Measurements from ENCODE around the gene TMEM239. TPM values are rescaled to one million over a fixed set of nuclear protein-coding genes. Genes with fewer than 3 reads are reported as not detected.
"Not testable (repeated sequence)": the region's sequence is repeated elsewhere in the genome, so short reads cannot be mapped to it uniquely, and the experiment has no call there.

TMEM239 gene
- not detected in 2 replicates for polyA plus RNA-seq (2014; cell fraction: cytosol; rRNA removed)
- not detected in 2 replicates for polyA plus RNA-seq (2014; cell fraction: nucleus; rRNA removed)

DNA sequence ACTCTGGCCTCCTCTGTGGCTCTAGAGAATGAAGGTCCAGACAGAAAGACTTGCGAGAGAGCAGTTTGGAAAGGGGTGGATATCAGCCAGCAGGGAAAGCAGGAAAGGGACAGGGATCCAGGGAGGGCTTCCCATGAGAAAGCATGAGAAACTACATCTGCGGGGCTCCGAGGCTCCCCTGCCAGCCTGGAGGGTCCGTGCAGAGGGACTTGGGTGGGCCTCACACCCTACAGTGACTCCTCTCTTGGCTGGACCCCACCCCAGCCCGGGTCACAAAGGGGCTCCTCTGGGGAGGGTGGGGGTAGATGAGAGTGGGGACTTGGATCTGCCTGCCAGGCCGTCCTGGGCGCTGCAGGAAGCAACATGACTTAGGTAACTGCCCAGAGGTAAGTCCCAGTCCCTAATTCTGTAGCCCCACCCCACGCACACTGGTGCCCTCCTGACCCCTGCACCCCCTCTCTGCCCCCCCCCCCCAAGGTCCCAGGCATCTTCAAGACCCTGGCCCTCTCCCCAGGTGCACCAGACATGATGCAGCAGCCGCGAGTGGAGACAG lies at the start of gene TMEM239:
Gene TMEM239 (plus strand): TSS at position 335 of the 553 bp plus-strand sequence. CDS start 191 bp downstream, at position 526.
- DNase-seq (ENCODE audit: low spot score): no peak

DNA sequence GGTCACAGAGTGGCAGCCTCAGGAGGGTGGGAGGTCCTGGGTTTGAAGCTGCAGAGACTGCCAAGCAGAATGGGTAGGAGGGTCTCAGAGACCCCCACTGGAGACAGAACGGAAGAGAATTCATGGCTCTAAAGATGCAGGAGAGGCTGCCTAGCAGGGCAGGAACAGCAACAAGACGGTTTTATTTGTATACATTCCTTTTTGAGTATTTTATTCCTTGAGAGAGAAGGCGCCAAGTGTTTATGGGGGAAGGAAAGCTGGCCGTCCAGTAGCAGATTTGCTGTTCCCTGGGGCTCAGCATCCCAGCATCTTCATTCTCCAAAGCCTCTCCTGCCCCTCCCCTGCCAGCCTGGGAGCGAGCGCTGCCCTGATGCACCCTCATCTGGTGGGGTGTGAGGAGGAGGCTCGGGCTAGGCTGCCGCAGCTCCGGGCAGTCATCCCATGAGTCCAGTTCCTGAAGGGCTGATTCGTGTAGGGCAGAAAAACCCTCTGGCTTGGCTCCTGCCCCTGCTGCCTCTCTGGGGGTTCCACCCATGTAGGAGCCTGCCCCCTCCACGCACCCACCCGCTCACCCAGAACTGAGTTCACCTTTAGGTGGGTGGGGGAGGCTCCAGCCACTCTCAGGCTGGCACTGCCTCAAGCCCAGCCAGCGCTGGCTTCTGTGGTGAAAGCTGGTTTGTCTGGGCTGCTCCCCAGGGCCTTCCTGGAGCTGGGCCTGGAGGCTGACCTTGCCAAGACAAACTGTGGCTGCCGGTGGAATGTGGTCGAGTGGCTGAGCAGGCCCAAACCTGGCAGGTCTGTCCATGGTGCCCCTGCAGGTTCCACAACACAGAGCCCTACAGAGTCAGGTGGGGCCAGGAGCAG lies 48.2 kb upstream of the TMEM239 start:
- no peak for DNase-seq (ENCODE audit: low spot score)

DNA sequence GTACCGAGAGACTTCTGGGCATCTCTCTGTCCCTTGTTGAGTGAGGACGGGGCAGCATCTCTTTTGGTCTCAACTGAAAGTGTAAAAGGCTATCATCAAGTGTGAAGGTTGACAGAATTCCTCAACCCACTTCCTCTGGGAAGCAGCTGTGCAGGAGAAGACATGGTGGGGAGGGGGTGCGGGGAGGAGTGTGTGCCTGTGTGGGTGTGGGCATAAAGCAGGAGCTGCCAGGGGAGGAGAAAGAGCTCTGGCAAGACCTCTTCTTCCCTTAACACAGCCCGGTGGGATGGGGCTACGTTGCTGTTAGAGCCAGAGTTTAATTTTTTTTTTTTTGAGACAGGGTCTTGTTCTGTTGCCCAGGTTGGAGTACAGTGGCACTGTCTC lies 47.5 kb upstream of the TMEM239 start:
- no peak for DNase-seq (ENCODE audit: low spot score)

DNA sequence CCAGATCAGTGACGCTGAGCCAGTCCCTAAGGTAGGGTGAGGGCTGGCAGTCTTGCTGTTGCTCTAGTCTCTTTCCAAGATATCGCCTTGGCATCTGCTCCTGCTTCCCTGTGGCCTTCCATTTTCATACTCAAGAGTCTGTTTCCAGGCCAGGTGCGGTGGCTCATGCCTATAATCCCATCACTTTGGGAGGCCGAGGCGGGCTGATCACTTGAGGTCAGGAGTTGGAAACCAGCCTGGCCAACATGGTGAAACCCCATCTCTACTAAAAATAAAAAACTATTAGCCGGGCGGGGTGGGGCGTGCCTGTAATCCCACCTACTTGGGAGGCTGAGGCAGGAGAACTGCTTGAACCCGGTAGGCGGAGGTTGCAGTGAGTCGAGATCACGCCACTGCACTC lies 46.1 kb upstream of the TMEM239 start:
- not testable (repeated sequence) for DNase-seq (ENCODE audit: low spot score)

DNA sequence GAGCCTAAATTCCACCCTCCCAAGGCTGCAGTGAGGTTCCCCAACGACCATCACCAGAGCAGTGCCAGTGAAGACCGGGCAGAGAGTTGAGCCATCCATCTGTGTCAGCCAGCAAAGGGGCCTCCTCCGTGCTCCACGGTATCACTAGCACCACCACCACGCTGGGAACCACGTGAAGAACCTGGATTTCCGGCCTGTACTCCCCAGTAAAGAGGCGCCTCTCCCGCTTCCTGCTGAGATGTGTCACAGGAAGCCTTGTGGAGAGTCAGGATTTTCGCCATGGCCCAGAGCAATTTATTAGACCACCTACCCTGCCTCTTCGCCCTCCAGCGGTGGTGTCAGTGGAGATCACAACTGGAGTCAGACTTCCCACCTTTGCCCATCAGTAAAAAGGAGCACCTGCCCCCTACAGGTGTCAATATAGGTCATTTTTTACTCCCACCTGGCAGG lies 44.5 kb upstream of the TMEM239 start:
- DNase-seq (ENCODE audit: low spot score): no peak

DNA sequence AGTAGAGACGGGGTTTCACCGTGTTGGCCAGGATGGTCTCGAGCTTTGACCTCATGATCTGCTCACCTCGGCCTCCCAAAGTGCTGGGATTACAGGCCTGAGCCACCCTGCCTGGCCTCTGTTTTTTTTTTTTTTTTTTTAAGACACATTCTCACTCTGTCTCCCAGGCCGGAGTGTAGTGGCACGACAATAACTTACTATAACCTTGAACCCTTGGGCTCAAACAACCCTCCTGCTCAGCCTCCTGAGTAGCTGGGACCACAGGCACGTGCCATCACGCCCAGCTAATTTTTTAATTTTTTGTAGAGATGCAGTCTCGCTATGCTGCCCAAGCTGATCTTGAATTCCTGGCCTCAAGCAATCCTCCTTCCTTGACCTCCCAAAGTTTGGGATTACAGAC lies 42.4 kb upstream of the TMEM239 start:
- DNase-seq (ENCODE audit: low spot score): no peak

DNA sequence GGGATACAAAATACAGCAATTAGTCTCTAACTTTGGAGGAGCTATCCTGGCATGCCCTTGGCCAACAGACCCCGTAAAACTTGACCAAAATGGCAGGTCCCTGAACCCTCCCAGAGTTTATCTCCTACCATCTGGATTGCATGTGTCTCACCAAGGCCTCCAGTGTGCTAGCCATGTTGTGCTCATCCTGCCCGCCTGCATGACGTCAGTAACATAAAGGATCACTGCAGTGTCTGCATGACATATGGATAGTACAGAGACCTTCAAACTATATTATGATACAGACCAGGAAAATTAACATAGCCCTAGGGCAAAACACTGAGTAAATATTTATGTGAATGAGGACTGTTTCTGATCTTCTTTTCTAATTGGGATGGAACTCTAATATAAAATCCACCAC lies 41.0 kb upstream of the TMEM239 start:
- DNase-seq (ENCODE audit: low spot score): no peak

DNA sequence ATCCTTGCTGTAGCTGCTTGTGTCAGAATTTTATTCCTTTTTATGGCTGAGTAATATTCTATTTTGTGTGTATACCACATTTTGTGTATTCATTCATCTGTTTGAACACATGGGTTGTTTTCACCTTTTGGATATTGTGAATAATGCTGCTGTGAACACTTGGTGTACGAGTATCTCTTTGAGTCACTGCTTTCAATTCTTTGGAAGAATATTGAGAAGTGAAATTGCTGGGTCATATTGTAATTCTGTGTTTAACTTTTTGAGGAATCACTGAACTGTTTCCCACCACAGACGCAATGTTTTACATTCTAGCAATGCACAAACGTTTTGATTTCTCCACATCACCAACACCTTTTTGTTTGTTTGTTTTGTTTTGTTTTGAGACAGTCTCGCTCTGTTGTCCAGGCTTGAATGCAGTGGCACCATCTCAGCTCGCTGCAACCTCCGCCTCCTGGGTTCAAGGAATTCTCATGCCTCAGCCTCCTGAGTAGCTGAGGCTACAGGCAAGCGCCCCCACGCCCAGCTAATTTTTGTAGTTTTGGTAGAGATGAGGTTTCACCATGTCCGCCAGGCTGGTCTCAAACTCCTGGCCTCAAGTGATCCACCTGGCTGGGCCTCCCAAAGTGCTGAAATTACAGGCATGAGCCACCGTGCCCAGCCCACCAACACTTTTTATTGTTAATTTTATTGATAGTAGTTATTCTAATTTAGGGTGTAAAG lies 37.4 kb upstream of the TMEM239 start:
- no peak for DNase-seq (ENCODE audit: low spot score)

DNA sequence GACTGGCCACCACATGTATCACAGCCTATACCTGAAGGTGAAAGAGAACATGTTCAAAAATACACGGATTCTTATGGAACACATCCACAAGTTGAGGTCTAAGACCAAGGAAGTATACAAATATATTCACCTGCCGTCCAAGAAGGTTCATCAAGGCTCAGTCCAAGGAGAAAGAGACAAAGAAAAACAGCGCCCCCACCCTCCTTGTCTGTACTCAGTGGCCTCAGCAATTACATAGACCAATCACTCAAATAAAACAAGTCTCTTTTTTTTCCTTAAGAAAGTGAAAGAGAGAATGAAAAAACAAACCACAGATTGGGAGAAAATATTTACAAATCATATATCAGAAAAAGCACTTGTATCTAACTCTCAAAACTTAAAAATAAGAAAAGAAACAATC lies 35.2 kb upstream of the TMEM239 start:
- no peak for DNase-seq (ENCODE audit: low spot score)

DNA sequence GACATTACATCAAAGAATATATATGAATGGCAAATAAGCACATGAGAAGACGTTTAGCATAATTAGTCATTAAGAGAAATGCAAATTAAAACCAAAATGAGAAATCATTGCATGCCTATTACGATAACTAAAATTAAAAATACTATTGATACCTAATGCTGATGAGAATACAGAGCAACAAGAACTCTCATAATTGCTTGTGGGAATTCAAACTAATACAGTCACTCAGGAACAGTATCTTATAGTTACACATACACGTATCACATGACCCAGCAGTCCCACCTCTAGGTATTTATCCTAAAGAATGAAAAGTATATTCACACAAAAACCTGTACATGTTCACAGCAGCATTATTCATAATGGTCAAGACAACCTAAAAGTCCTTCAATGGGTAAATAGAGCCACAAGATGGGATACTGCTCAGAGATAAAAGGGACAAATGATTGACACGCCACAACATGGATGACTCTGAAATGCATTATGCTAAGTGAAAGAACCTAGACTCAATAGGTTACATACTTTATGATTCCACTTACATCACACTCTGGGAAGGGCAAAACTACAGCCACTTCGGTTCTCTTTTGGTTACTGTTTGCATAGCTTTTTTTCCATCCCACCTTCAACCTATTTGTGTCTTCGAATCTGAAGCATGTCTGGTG lies 32.1 kb upstream of the TMEM239 start:
- DNase-seq (ENCODE audit: low spot score): no peak

DNA sequence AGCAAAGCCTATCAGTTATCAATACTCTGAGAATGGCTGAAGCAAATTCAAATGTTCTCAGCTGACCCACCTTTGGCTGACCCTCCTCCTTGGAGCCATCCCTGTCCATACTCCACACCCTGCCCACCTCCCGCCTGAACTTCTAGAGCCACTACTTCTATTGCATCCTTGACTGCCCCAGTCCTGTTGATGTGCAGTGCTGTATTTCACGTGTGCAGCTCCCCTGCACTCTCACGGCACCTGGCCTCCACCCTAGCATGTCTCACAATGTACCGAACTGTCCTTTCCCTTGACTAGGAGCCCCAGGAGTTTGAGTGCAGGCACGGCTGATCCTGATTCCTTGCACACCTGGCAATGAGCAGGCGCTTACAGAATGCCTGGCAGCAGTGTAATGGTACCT lies 22.7 kb upstream of the TMEM239 start:
- no peak for DNase-seq (ENCODE audit: low spot score)

DNA sequence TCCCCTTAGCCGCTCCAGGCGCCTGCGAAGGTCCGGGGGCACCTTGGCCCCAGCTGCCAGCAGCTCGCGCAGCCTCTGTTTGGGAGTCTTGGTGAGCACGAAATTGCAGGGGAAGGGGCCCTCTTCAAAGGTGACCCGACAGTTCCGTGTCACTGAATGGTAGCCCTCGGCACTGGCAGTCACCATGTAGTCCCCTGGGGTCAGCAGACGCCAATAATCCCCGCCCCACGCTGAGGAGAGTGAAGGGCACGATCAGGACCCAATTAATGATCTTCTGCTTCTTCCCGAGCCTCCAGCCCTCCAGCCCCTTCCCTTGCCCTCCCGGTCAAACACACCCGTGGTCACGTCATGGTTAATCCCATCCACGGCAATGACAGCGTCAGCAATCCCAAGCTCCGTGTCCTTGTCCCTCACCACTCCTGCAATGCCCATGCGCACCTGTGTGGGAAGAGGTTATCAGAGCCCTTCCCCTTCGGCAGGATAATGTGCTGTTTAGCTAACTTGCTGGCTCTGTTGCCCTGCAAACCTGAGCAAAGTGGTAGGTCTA lies 21.9 kb upstream of the TMEM239 start:
- no peak for DNase-seq (ENCODE audit: low spot score)

DNA sequence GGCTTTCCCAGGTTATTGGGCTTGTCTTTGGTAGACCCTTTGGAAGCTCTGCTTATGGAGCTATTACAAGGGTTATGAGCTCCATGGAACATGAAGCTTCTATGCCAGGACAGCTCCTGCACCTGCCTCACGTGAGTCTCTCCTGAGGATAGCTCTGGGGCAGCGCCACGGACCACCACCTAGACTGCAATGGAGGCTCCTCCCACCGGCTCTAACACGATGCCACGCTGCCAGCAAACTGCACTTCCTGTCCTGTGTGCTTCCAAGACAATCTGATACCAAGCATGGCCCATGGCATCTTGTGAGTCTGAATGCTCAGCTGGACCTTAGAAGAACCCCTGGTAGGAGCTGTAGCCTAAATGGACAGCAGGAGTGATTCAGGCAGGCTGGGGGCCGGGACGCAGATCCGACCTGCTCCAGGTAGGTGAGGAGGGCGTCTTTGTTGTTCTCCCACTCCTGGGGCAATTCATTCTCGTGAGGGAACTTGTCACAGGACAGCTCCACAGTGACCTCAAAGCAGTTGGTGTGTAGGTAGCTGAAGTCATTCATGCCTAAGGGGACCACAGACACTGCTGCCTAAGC lies 21.2 kb upstream of the TMEM239 start:
- DNase-seq (ENCODE audit: low spot score): no peak

DNA sequence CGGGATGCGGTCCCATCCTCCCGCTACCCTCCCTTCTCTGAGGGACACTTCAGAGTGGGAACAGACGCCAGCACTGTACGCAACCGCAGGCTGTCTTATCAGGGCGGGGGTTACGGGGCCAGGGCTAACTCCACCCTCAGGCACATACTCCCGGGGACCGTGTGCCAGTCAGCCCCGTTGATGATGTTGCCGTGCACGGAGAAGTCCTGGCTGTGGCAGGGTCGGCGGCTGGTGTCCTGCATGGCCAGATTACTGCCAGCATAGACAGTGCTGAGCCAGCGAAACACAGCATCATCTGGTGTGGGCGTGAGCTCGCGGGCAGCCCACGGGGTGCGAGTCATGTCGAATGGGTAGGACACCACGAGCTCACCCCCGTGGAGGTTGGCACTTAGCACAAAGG lies 20.7 kb upstream of the TMEM239 start:
- DNase-seq (ENCODE audit: low spot score): no peak

DNA sequence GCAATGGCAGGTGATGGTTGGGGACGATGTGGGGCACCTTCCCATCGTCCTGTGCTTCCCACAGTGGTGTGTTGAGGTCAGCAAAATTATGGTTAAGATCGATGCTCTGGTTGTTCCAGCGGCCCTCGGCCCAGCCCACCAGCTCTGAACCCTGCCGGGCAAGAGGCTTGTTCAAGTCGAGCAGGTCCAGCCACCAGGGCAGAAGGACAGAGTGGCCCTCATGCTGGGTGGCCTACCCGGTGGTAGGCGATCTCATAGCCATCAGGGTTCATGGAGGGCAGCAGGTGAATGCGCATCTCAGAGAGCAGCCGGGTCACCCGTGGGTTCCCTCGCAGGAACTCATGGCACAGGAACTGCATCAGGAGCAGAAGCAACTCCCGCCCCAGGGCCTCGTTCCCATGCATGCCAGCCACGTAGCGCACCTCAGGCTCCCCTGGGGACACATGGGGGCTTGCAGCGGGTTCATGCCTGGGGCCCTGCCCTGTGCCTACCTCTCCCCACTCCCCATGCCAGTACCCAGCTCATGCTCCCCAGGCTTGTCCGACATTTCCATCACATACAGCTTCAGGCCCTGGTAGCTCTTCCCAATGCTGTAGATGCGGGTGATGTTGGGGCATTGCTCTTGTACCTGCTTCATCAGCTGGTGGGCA lies 20.0 kb upstream of the TMEM239 start:
- no peak for DNase-seq (ENCODE audit: low spot score)

DNA sequence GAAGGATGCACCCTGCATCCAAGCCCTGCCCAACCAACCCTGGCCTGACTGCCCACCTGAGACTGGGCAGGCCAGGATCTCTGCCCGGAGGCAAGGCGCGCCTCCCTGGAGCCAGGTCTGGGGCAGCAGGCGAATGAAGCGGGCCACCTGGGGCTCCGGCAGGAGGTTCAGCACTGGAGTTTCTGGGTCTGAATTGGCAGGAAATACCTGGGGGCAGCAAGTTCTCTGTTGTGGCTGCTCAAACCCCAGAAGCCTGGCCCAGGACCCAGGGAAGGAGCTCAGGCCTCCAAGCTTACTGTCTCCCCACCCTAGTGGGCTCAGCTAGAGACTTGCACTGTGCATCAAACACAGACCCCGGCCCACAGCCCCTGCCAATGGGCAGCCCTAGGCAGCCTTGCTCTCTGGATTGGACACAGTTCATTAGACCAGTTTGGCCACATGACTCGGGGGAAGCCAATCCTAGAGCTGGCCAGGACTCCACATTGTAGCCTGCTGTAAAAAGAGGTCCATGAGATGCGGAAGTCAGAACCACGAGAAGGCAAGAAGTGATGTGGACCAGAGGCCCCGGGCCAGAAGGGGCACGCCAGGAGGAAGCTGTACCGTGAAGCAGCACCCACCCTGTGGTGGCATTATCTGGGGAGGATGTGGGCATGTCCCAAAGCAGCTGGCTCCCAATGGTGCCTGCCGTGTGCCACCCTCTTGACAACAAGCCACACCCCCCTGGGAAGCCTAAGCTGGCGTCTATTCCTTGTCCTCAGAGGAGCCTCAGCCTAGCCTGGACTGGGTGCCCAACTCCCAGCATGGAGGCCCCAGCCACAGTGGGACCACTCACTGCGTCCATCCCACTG lies 18.8 kb upstream of the TMEM239 start:
- DNase-seq (ENCODE audit: low spot score): no peak

DNA sequence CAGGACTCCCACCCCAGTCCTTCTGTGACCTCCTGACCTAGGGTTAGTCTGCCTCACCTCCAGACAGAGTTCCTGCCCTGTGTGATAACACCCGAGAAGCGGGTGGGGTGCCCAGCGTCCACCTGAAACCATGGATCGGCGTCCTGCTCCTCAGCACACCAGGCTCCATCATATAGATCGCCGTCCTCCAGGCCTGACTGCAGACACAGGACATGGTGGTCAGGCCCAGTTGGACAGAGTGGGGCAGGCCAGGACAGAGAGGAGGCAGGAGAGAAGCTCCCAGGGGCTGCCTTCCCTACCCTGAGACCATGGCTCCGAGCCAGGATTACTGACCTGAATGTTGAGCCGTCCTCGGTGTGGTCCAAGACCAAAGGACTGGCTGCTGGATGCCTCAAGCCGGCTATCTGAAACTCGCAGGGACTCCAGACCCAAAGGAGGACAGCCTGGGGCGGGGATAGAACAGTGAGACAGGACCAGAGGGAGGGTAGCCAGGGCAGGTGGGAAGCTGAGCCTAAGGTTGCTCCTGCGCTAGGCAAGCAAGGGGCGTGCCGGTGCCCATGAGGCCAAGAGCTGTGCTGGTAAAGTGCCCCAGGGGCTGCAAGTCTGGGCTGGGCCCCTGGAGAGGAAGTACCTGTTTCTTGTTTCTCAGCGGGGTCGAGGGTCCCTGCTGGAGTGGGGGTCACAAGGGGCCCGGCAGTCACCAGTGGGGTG lies 17.9 kb upstream of the TMEM239 start:
- no peak for DNase-seq (ENCODE audit: low spot score)

DNA sequence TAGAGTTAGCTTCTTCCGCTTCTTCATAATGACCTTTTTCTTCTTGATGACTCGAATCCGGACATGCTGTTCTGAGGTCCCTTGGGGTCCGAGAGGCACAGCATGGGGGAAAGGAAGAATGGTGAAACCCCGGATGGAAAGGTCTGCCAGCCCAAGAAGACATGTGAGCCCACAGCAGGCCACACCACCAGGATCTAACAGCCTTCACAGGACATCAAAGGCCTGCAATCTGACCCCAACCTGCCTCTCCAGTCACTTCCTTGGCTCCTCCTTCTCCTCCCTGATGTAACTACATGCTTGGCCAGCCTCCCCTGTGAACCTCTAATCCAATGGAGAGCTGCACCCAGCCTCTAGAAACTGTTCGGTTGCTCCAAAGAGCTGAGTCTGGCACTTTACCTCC lies 17.4 kb upstream of the TMEM239 start:
- DNase-seq (ENCODE audit: low spot score): peak; percentile 48

DNA sequence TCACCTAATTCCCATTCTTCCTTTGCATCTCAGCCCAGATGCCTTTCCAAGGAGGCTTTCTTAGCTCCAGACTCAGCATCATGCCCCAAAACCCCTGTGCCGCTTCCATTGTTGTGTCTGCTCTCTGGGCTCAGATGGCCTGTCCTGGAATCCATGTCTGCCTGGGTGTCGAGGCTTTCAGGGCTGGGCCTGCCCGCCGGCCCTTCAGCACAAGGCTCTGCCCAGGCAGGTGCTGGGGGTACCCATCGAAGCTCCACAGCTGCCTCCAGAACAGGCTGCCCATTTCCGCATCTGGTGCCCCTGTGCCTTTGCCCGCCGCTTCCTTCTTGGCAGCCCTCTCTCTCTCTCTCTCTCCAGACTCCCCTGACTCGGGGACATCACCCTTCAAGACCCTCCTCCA lies 16.9 kb upstream of the TMEM239 start:
- DNase-seq (ENCODE audit: low spot score): no peak

Data from SK-N-DZ (cell line).